CD4-positive, alpha-beta T cell treated with Interleukin-17A for 4 hours (primary cell): Measurements from ENCODE around the gene FCRL2.

Experiments used
- DNase-seq: peaks from one replicate; pipeline ENCODE4 v3.0.0-alpha.2; 2020; ENCODE audit warnings: mixed read lengths

Gene FCRL2, protein sequence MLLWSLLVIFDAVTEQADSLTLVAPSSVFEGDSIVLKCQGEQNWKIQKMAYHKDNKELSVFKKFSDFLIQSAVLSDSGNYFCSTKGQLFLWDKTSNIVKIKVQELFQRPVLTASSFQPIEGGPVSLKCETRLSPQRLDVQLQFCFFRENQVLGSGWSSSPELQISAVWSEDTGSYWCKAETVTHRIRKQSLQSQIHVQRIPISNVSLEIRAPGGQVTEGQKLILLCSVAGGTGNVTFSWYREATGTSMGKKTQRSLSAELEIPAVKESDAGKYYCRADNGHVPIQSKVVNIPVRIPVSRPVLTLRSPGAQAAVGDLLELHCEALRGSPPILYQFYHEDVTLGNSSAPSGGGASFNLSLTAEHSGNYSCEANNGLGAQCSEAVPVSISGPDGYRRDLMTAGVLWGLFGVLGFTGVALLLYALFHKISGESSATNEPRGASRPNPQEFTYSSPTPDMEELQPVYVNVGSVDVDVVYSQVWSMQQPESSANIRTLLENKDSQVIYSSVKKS

DNA sequence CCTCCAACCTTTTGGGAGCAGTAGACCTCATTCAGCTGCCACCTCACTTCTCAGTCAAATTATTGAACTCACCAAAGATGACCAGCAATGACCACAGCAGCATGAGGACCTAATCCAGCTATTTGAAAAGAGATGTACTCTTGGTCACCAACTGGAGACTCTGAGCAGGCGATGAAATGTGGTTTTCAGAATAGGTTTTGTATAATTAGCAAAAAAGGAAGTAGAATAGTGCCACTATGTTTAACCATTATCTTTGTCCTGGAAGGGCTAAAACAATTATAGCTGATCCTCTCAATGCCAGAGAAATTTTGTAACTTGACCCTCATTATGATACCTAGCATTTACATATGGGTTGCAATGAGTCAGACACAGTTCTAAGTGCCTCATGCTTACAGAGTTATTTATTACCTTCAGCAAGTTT, at the start of gene FCRL2:
TSS of gene FCRL2 (minus strand) at position 162 of the 421 bp plus-strand sequence. CDS start at position 103, 59 bp downstream.
- no peak for DNase-seq

GRCh38 chr1:157820299-157820698, 43.4 kb upstream of the FCRL2 start:
- no peak for DNase-seq

DNA sequence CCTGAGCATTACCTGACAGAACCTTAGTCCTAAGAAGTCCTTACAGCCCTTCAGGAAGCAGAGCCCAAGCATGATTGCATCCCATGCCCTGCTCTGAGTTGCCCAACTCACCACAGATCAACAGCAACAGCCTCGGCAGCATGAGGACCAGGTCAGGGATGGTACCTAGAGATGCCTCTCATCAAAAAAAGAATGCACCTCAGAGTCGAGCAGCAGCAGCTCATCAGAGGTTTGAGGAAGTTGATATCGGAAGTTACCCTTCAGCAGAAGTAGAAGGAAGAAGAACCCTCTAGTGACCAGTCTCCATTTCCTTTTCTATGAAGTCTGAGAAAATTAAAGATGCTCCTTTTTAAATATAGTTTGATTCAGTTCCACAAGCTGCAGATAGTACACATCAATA, 43.0 kb upstream of the FCRL2 start, which contains the start of gene FCRL1:
TSS of gene FCRL1 (minus strand) at position 225 of the 400 bp plus-strand sequence. CDS start at position 142, 83 bp downstream.
- no peak for DNase-seq

DNA sequence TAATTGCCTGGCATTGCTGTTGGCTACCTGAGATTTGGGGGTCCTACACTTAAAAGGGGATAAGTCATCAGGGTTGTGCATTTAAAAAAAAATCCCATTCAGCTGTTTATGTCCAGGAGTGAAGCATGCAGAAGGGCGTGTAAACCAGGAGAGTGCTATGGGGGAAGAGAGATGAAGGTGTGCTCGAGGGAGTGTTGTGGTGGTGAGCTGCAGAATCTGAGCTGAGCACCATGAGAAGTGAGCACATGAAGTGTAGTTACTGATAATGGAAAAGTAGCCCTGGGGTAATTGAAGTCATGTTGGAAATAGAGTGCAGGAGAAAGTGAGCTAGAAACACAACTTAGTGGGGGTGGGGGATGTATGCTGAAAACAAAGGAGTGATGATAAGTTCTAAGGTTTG, 42.3 kb upstream of the FCRL2 start:
- no peak for DNase-seq

- no peak for DNase-seq
Measured at GRCh38 chr1:157813269-157813668, 36.3 kb upstream of the FCRL2 start.

- no peak for DNase-seq
Measured at GRCh38 chr1:157806431-157807149, 29.7 kb upstream of the FCRL2 start.

DNA sequence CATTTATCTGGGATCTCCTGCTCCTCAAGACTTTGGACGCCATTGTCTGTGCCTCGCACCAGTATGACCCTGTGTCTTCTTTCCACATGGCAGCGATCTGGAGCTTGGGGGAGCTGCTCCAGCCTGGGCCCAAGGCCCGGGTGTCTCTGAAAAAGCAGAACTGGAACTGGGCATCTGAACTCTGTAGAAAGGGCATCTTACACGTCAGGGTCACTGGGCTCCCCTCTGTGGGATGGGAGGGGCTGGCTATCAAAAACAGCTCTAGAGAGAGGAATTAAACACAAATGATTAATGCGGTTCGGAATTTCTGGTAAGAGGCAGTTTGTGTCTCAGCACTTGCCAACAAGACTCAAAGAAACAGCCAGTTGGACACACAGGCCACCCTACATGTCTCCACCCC, 26.9 kb upstream of the FCRL2 start:
- DNase-seq = no peak

DNA sequence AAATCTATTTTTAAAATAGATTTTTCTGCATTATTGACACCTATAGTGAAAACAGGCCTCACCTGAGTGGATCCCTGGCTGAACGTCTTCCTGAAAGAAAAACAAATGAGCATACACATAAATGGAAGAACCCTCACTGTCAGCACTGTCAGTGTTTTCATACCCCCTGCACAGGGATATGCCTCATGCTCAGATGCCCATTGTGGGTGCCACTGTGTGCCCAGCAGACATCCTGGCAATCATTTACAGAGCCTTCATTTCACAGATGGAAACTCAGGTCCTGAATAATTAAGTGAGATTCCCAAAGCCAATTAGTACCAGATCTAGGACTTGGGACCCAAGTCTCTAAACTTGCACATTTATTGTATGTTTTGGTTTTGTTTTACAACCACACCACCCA, 23.1 kb upstream of the FCRL2 start:
- no peak for DNase-seq

GRCh38 chr1:157798211-157798610, 21.3 kb upstream of the FCRL2 start:
- no peak for DNase-seq

GRCh38 chr1:157785248-157785647, 8.3 kb upstream of the FCRL2 start:
- no peak for DNase-seq

- no peak for DNase-seq
Measured at GRCh38 chr1:157784801-157785200, 7.9 kb upstream of the FCRL2 start.

DNA sequence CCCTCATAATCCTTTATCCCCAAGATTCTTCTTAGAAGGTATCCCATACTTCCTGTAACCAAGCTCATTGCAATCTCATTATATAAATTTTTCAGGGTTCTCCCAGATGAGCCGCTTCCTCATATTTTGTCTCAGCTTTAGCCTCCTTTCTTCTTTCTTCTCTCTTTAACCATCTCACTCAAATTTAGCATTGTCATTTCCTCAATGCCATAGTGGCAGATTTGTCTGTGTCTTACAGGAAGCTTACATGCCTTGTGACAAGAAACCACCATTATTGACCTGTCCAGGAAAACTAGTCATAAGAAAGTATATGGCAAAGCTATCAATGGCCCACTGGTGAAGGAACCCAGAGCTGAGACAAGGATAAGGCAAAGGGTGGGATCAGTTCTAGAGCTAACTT, 6.0 kb upstream of the FCRL2 start:
- no peak for DNase-seq

GRCh38 chr1:157781048-157781447, 4.1 kb upstream of the FCRL2 start:
- no peak for DNase-seq

GRCh38 chr1:157775101-157775870, 1.6 kb downstream of the FCRL2 start:
- no peak for DNase-seq

- no peak for DNase-seq
Measured at GRCh38 chr1:157774412-157774811, 2.5 kb downstream of the FCRL2 start.

DNA sequence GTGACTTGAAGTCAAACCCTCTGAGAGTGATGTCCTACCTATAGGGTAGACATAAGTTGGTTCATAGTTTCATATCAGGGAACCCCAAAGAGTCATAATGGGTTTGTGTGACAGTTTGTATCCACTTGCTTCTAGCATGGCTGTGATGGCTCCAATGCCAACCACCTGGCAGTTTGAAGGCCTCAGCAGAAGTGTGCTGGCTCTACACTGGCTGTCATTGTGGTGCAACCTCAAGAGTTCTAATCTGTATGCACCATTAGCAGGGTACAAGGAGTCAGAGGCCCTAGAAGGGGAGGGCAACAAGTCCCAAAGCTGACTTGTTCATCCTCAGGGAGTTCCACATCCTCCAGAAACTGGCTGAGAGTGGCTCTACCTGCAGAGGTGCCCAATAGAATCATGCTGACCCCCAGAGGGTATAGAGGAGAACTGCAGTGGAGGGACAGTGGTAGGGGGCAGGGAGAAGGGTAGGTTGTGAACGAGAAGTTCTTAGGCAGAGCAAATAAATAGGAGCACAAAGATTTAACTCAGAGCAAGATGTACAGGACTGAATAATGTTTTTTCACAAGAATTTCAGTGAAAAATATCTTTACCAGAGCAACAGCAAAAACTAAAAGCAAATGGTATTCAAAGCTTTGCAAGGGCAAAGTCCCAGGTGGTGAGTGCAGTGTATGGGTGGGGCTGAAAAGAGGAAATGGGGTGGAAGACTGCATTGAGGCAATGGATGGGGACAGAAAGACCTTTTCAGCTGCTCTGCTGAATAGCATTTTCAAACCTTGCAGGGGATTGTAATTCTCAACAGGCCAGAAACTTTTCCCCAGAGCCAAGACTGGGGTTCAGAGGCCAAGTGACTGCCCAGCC, 3.2 kb downstream of the FCRL2 start:
- DNase-seq = no peak

- DNase-seq = no peak
Measured at GRCh38 chr1:157771661-157772425, 5.1 kb downstream of the FCRL2 start.

DNA sequence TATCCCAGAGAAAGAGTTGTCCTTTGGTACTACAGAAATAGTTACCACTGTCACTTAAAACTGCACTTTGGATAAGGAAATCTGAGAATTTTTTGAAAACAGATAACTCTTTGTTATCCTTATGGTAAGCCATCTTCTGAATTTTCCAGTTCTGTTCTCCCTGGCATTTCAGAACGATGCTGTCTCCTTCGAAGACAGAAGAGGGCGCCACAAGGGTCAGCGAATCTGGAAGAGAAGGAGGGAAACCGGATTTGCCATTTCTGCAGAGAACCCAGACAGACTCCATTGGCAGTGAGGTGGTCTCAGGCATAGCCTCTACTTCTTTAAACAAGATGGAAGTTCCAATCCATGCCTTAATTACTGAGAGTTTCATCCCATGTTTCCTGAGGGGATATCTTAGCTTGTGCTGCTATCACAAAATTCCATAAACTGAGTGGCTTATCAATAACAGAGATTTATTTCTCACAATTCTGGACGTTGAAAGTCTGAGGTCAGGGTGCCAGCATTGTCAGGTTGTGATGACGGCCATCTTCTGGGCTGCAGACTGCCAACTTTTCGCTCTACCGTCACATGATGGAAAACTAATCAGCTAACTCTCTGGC, 6.4 kb downstream of the FCRL2 start:
- DNase-seq = no peak

GRCh38 chr1:157766792-157767191, 10.1 kb downstream of the FCRL2 start:
- DNase-seq = no peak

- no peak for DNase-seq
Measured at GRCh38 chr1:157758018-157758417, 18.9 kb downstream of the FCRL2 start.

DNA sequence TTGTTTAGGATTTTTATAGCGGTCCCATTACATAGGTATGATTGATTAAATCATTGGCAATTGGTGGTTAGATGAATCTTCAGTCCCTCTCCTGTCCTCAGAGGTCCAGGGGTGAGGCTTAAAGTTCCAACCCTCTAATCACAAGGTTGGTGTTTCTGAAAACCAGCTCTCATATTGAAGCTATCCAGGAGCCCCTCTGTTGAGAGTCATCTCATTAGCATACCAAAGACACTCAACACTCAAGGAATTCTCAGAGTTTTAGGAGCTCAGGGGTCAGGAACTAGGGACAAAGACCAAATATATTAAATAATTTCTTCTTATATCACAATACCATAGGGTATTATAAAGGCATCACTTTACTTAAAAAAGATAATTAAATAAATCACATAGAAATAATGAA, 23.3 kb downstream of the FCRL2 start:
- DNase-seq = no peak
